ENCODE results near the gene AGO4. TPM values are rescaled to one million over a fixed set of nuclear protein-coding genes. Genes with fewer than 3 reads are reported as not detected.
A peak's percentile ranks its signal among the peaks of the same experiment; 100 is the strongest.

AGO4 gene
- total and polyA plus RNA-seq, 2 donors from 2014 or later = 3.3 to 12.2 TPM

- FAIRE-seq (no peak), DNase-seq (no peak)
- H3K9ac ChIP-seq (ENCODE audit: low read length in 3 of 3) = no peak overlapping the region
- intact Hi-C loops (cut with DNase I) = no loop called here
- no peaks in the 10 kb centered on the region for H3K27me3 ChIP-seq (ENCODE audit: control insufficient read depth, insufficient read depth, low read length)
- H3K4me1 ChIP-seq (ENCODE audit: control insufficient read depth in 2 of 3, insufficient read depth in 2 of 3, low read depth in 1 of 3, low read length in 3 of 3) = no peaks in the 10 kb centered on the region
- H3K27ac ChIP-seq (ENCODE audit: low read depth in 2 of 2, low read length in 2 of 2) = no peak overlapping the region
- H3K9me3 ChIP-seq (ENCODE audit: control insufficient read depth in 2 of 3, insufficient read depth in 1 of 3, low read length in 3 of 3) = no peaks in the 10 kb centered on the region
- H3K4me3 ChIP-seq (ENCODE audit: low read length in 3 of 3) = no peak overlapping the region
- H3K36me3 ChIP-seq (ENCODE audit: control insufficient read depth in 2 of 3, insufficient read depth in 3 of 3, low read length in 3 of 3) = peaks cover 4 to 12% (median 11%) of the 10 kb centered on the region in 3 donors
- TF ChIP-seq CTCF (IDR thresholded peaks at IDR 0.05; ENCODE audit: borderline replicate concordance, extremely low read depth, insufficient read depth) = no peak
Measured at GRCh38 chr1:35836734-35837133, 28.9 kb downstream of the AGO4 start.

- H3K9me3 ChIP-seq (ENCODE audit: control insufficient read depth in 2 of 3, insufficient read depth in 1 of 3, low read length in 3 of 3) = no peaks in the 10 kb centered on the region
- DNase-seq (no peak), FAIRE-seq (no peak)
- peaks cover 4 to 13% (median 5%) of the 10 kb centered on the region in 3 donors for H3K36me3 ChIP-seq (ENCODE audit: control insufficient read depth in 2 of 3, insufficient read depth in 3 of 3, low read length in 3 of 3)
- no peaks in the 10 kb centered on the region for H3K27me3 ChIP-seq (ENCODE audit: control insufficient read depth, insufficient read depth, low read length)
- H3K4me3 ChIP-seq (ENCODE audit: low read length in 3 of 3) = no peak overlapping the region
- H3K9ac ChIP-seq (ENCODE audit: low read length in 3 of 3) = no peak overlapping the region
- no peaks in the 10 kb centered on the region for H3K4me1 ChIP-seq (ENCODE audit: control insufficient read depth in 2 of 3, insufficient read depth in 2 of 3, low read depth in 1 of 3, low read length in 3 of 3)
- no peak overlapping the region for H3K27ac ChIP-seq (ENCODE audit: low read depth in 2 of 2, low read length in 2 of 2)
- TF ChIP-seq CTCF (IDR thresholded peaks at IDR 0.05; ENCODE audit: borderline replicate concordance, extremely low read depth, insufficient read depth) = no peak
- intact Hi-C loops (cut with DNase I) = no loop called here
Measured at GRCh38 chr1:35838693-35839245, 31.0 kb downstream of the AGO4 start.

- no peak overlapping the region for H3K27ac ChIP-seq (ENCODE audit: low read depth in 2 of 2, low read length in 2 of 2)
- peak; percentile 42 for FAIRE-seq
- intact Hi-C loops (cut with DNase I) = no loop called here
- no peaks in the 10 kb centered on the region for H3K27me3 ChIP-seq (ENCODE audit: control insufficient read depth, insufficient read depth, low read length)
- no peaks in the 10 kb centered on the region for H3K4me1 ChIP-seq (ENCODE audit: control insufficient read depth in 2 of 3, insufficient read depth in 2 of 3, low read depth in 1 of 3, low read length in 3 of 3)
- peaks cover 0 to 7% (median 0%) of the 10 kb centered on the region in 3 donors for H3K36me3 ChIP-seq (ENCODE audit: control insufficient read depth in 2 of 3, insufficient read depth in 3 of 3, low read length in 3 of 3)
- TF ChIP-seq CTCF (IDR thresholded peaks at IDR 0.05; ENCODE audit: borderline replicate concordance, extremely low read depth, insufficient read depth) = no peak
- no peak for DNase-seq
- H3K4me3 ChIP-seq (ENCODE audit: low read length in 3 of 3) = no peak overlapping the region
- H3K9me3 ChIP-seq (ENCODE audit: control insufficient read depth in 2 of 3, insufficient read depth in 1 of 3, low read length in 3 of 3) = no peaks in the 10 kb centered on the region
- no peak overlapping the region for H3K9ac ChIP-seq (ENCODE audit: low read length in 3 of 3)
Measured at GRCh38 chr1:35844826-35845225, 37.0 kb downstream of the AGO4 start.

- H3K4me1 ChIP-seq (ENCODE audit: control insufficient read depth in 2 of 3, insufficient read depth in 2 of 3, low read depth in 1 of 3, low read length in 3 of 3) = no peaks in the 10 kb centered on the region
- FAIRE-seq (no peak), DNase-seq (no peak)
- intact Hi-C loops (cut with DNase I) = no loop called here
- no peak overlapping the region for H3K27ac ChIP-seq (ENCODE audit: low read depth in 2 of 2, low read length in 2 of 2)
- no peaks in the 10 kb centered on the region for H3K27me3 ChIP-seq (ENCODE audit: control insufficient read depth, insufficient read depth, low read length)
- H3K9me3 ChIP-seq (ENCODE audit: control insufficient read depth in 2 of 3, insufficient read depth in 1 of 3, low read length in 3 of 3) = no peaks in the 10 kb centered on the region
- no peak overlapping the region for H3K9ac ChIP-seq (ENCODE audit: low read length in 3 of 3)
- TF ChIP-seq CTCF (IDR thresholded peaks at IDR 0.05; ENCODE audit: borderline replicate concordance, extremely low read depth, insufficient read depth) = no peak
- H3K4me3 ChIP-seq (ENCODE audit: low read length in 3 of 3) = no peak overlapping the region
- H3K36me3 ChIP-seq (ENCODE audit: control insufficient read depth in 2 of 3, insufficient read depth in 3 of 3, low read length in 3 of 3) = peaks cover 0 to 7% (median under 1%) of the 10 kb centered on the region in 3 donors
Measured at GRCh38 chr1:35845766-35846165, 38.0 kb downstream of the AGO4 start.

All from kidney (tissue), 14 donors.